Measurements from ENCODE around the gene BPTF.
"Not testable (repeated sequence)": the region's sequence is repeated elsewhere in the genome, so short reads cannot be mapped to it uniquely, and the experiment has no call there.

BPTF gene

GRCh38 chr17:67841992-67842391, 16.7 kb downstream of the BPTF start:
- Histone ChIP-seq H3K9me3 (ENCODE audit: control insufficient read depth, low read length) (no peaks in the 10 kb centered on the region), H3K9ac (ENCODE audit: low read length) (no peak overlapping the region), H4K8ac (ENCODE audit: low read length) (no peak overlapping the region), H3K27ac (ENCODE audit: low read length, poor library complexity, severe bottlenecking) (no peak overlapping the region), H3K18ac (ENCODE audit: low read depth in 1 of 2, low read length in 2 of 2) (no peak overlapping the region), H3K14ac (ENCODE audit: low read length in 2 of 2) (no peak overlapping the region), H4K91ac (ENCODE audit: low read length) (no peak overlapping the region), H2BK120ac (ENCODE audit: low read depth, low read length) (no peak overlapping the region), H3K4me2 (ENCODE audit: low read length, poor library complexity, severe bottlenecking) (no peak overlapping the region), H3K27me3 (ENCODE audit: control insufficient read depth in 1 of 2, insufficient read depth in 1 of 2, low read length in 2 of 2) (no peaks in the 10 kb centered on the region), H2BK15ac (ENCODE audit: low read depth, poor library complexity, severe bottlenecking) (no peak overlapping the region), H3K36me3 (ENCODE audit: control insufficient read depth in 1 of 2, insufficient read depth in 2 of 2, low read depth in 1 of 2, low read length in 2 of 2) (no peaks in the 10 kb centered on the region), H3K4me1 (ENCODE audit: control insufficient read depth, insufficient read depth, low read depth, low read length) (peaks cover 8% of the 10 kb centered on the region), H2BK12ac (ENCODE audit: low read length in 2 of 2) (no peak overlapping the region), H3K23ac (ENCODE audit: low read length in 2 of 2) (no peak overlapping the region), H2AK5ac (ENCODE audit: low read length, severe bottlenecking) (no peak overlapping the region), H3K4me3 (ENCODE audit: insufficient read depth in 1 of 2, low read depth in 1 of 2, low read length in 2 of 2) (no peak overlapping the region), H3K4ac (ENCODE audit: low read depth in 1 of 2, low read length in 2 of 2) (no peak overlapping the region), H2AFZ (ENCODE audit: low read depth, low read length) (no peak overlapping the region), H2BK5ac (ENCODE audit: low read depth, low read length, poor library complexity, severe bottlenecking) (no peak overlapping the region), H3K79me1 (replicated peaks; ENCODE audit: low read length, poor library complexity, severe bottlenecking) (peaks cover 3% of the 10 kb centered on the region)
- no CpG with 5 or more reads among the region's 2 CpGs for WGBS
- no peak for DNase-seq

GRCh38 chr17:67842648-67843047, 17.3 kb downstream of the BPTF start:
- no peak overlapping the region for H2BK12ac ChIP-seq (ENCODE audit: low read length in 2 of 2)
- H2BK15ac ChIP-seq (ENCODE audit: low read depth, poor library complexity, severe bottlenecking): no peak overlapping the region
- no peak overlapping the region for H2AFZ ChIP-seq (ENCODE audit: low read depth, low read length)
- H3K23ac ChIP-seq (ENCODE audit: low read length in 2 of 2): no peak overlapping the region
- no peak overlapping the region for H2AK5ac ChIP-seq (ENCODE audit: low read length, severe bottlenecking)
- H3K27me3 ChIP-seq (ENCODE audit: control insufficient read depth in 1 of 2, insufficient read depth in 1 of 2, low read length in 2 of 2): no peaks in the 10 kb centered on the region
- no peak overlapping the region for H3K4me2 ChIP-seq (ENCODE audit: low read length, poor library complexity, severe bottlenecking)
- no peaks in the 10 kb centered on the region for H3K9me3 ChIP-seq (ENCODE audit: control insufficient read depth, low read length)
- no peak overlapping the region for H4K91ac ChIP-seq (ENCODE audit: low read length)
- no peak overlapping the region for H3K27ac ChIP-seq (ENCODE audit: low read length, poor library complexity, severe bottlenecking)
- no peak overlapping the region for H4K8ac ChIP-seq (ENCODE audit: low read length)
- H3K79me1 ChIP-seq (replicated peaks; ENCODE audit: low read length, poor library complexity, severe bottlenecking): peaks cover 3% of the 10 kb centered on the region
- no peak for DNase-seq
- no peak overlapping the region for H3K4me3 ChIP-seq (ENCODE audit: insufficient read depth in 1 of 2, low read depth in 1 of 2, low read length in 2 of 2)
- no peak overlapping the region for H2BK5ac ChIP-seq (ENCODE audit: low read depth, low read length, poor library complexity, severe bottlenecking)
- no peaks in the 10 kb centered on the region for H3K36me3 ChIP-seq (ENCODE audit: control insufficient read depth in 1 of 2, insufficient read depth in 2 of 2, low read depth in 1 of 2, low read length in 2 of 2)
- peaks cover 5% of the 10 kb centered on the region for H3K4me1 ChIP-seq (ENCODE audit: control insufficient read depth, insufficient read depth, low read depth, low read length)
- no peak overlapping the region for H3K4ac ChIP-seq (ENCODE audit: low read depth in 1 of 2, low read length in 2 of 2)
- H3K18ac ChIP-seq (ENCODE audit: low read depth in 1 of 2, low read length in 2 of 2): no peak overlapping the region
- no peak overlapping the region for H3K14ac ChIP-seq (ENCODE audit: low read length in 2 of 2)
- H2BK120ac ChIP-seq (ENCODE audit: low read depth, low read length): no peak overlapping the region
- H3K9ac ChIP-seq (ENCODE audit: low read length): no peak overlapping the region

- Histone ChIP-seq H4K91ac (ENCODE audit: low read length) (no peak overlapping the region), H2BK12ac (ENCODE audit: low read length in 2 of 2) (no peak overlapping the region)
- 96% methylated on average over 4 of the region's 5 CpGs for WGBS
These were observed 20.1 kb downstream of the BPTF start for GRCh38 chr17:67845374-67845773.

GRCh38 chr17:67848189-67848588, 22.9 kb downstream of the BPTF start:
- not testable (repeated sequence) for H4K8ac ChIP-seq (ENCODE audit: low read length); H3K9me3 ChIP-seq (ENCODE audit: control insufficient read depth, low read length); H3K18ac ChIP-seq (ENCODE audit: low read depth in 1 of 2, low read length in 2 of 2); H2BK15ac ChIP-seq (ENCODE audit: low read depth, poor library complexity, severe bottlenecking); H3K14ac ChIP-seq (ENCODE audit: low read length in 2 of 2); H4K91ac ChIP-seq (ENCODE audit: low read length); H3K9ac ChIP-seq (ENCODE audit: low read length); H2AFZ ChIP-seq (ENCODE audit: low read depth, low read length); H3K4ac ChIP-seq (ENCODE audit: low read depth in 1 of 2, low read length in 2 of 2); H3K4me3 ChIP-seq (ENCODE audit: insufficient read depth in 1 of 2, low read depth in 1 of 2, low read length in 2 of 2); H3K36me3 ChIP-seq (ENCODE audit: control insufficient read depth in 1 of 2, insufficient read depth in 2 of 2, low read depth in 1 of 2, low read length in 2 of 2); H3K4me2 ChIP-seq (ENCODE audit: low read length, poor library complexity, severe bottlenecking); H3K23ac ChIP-seq (ENCODE audit: low read length in 2 of 2); H2BK120ac ChIP-seq (ENCODE audit: low read depth, low read length); H3K4me1 ChIP-seq (ENCODE audit: control insufficient read depth, insufficient read depth, low read depth, low read length); H3K27me3 ChIP-seq (ENCODE audit: control insufficient read depth in 1 of 2, insufficient read depth in 1 of 2, low read length in 2 of 2); H2BK5ac ChIP-seq (ENCODE audit: low read depth, low read length, poor library complexity, severe bottlenecking); H2AK5ac ChIP-seq (ENCODE audit: low read length, severe bottlenecking); H3K79me1 ChIP-seq (replicated peaks; ENCODE audit: low read length, poor library complexity, severe bottlenecking); H2BK12ac ChIP-seq (ENCODE audit: low read length in 2 of 2); H3K27ac ChIP-seq (ENCODE audit: low read length, poor library complexity, severe bottlenecking); DNase-seq
- WGBS: 99% methylated on average over 3 of the region's 5 CpGs

More at GRCh38 chr17:67845374-67845773, 20.1 kb downstream of the BPTF start:
- no peak for DNase-seq
- H3K23ac ChIP-seq (ENCODE audit: low read length in 2 of 2): no peak overlapping the region
- H4K8ac ChIP-seq (ENCODE audit: low read length): no peak overlapping the region
- no peaks in the 10 kb centered on the region for H3K9me3 ChIP-seq (ENCODE audit: control insufficient read depth, low read length)
- H2BK120ac ChIP-seq (ENCODE audit: low read depth, low read length): no peak overlapping the region
- peaks cover 4% of the 10 kb centered on the region for H3K4me1 ChIP-seq (ENCODE audit: control insufficient read depth, insufficient read depth, low read depth, low read length)
- H2BK5ac ChIP-seq (ENCODE audit: low read depth, low read length, poor library complexity, severe bottlenecking): no peak overlapping the region
- no peak overlapping the region for H3K18ac ChIP-seq (ENCODE audit: low read depth in 1 of 2, low read length in 2 of 2)
- no peak overlapping the region for H2BK15ac ChIP-seq (ENCODE audit: low read depth, poor library complexity, severe bottlenecking)
- no peak overlapping the region for H2AK5ac ChIP-seq (ENCODE audit: low read length, severe bottlenecking)
- no peak overlapping the region for H3K27ac ChIP-seq (ENCODE audit: low read length, poor library complexity, severe bottlenecking)
- H3K27me3 ChIP-seq (ENCODE audit: control insufficient read depth in 1 of 2, insufficient read depth in 1 of 2, low read length in 2 of 2): no peaks in the 10 kb centered on the region
- H3K14ac ChIP-seq (ENCODE audit: low read length in 2 of 2): no peak overlapping the region
- H3K79me1 ChIP-seq (replicated peaks; ENCODE audit: low read length, poor library complexity, severe bottlenecking): peaks cover 4% of the 10 kb centered on the region
- no peak overlapping the region for H3K4ac ChIP-seq (ENCODE audit: low read depth in 1 of 2, low read length in 2 of 2)
- H3K4me3 ChIP-seq (ENCODE audit: insufficient read depth in 1 of 2, low read depth in 1 of 2, low read length in 2 of 2): no peak overlapping the region
- H3K9ac ChIP-seq (ENCODE audit: low read length): no peak overlapping the region
- no peak overlapping the region for H2AFZ ChIP-seq (ENCODE audit: low read depth, low read length)
- no peaks in the 10 kb centered on the region for H3K36me3 ChIP-seq (ENCODE audit: control insufficient read depth in 1 of 2, insufficient read depth in 2 of 2, low read depth in 1 of 2, low read length in 2 of 2)
- no peak overlapping the region for H3K4me2 ChIP-seq (ENCODE audit: low read length, poor library complexity, severe bottlenecking)

All from mesenchymal stem cell (in vitro differentiated cells and primary cell).